GM12878 (cell line): ENCODE measurements around the gene PAX5. TPM values are rescaled to one million over a fixed set of nuclear protein-coding genes. Genes with fewer than 3 reads are reported as not detected.

Experiments used
- ATAC-seq: fragments of 200-7000 bp; cut with Tn5 transposase; 3 replicates; pipeline ENCODE4 v1.9.1; 2020; ENCODE audit warnings: mild to moderate bottlenecking, moderate library complexity
- BruUV-seq: library from RNA; stranded (reverse); fragments of 400-500 nt; replicated peaks from 2 replicates; lab custom pipeline; 2021; lab: Mats Ljungman, UMichigan
- CTCF ChIA-PET: fragments of 300-600 bp; sonication (Branson Sonifier 250); formaldehyde crosslinking; extraction: SDS; loops from one replicate; lab custom pipeline; 2021; ENCODE audit warnings: inconsistent platforms; lab: Yijun Ruan, JAX
- POLR2A ChIA-PET: fragments of 350-600 bp; formaldehyde crosslinking; extraction: SDS; loops from one replicate; lab custom pipeline; 2021; ENCODE audit warnings: inconsistent platforms; lab: Charles Lee
- RAD21 ChIA-PET: fragments of 300-600 bp; sonication (Branson Sonifier 250); formaldehyde crosslinking; loops from one replicate; lab custom pipeline; 2023; ENCODE audit warnings: antibody characterized with exemption; ENCODE audit not compliant: unreplicated experiment; lab: Charles Lee
- SMC1A ChIA-PET: fragments of 300-600 bp; sonication (Branson Sonifier 250); formaldehyde crosslinking; loops from one replicate; lab custom pipeline; 2023; ENCODE audit not compliant: unreplicated experiment, uncharacterized antibody; lab: Charles Lee
- DNase-seq: peaks from one replicate; pipeline ENCODE4 v3.0.0-alpha.2; 2011; ENCODE audit warnings: low read depth, low spot score
- FAIRE-seq: peaks from 3 replicates; lab custom pipeline; 2011; peaks lifted over from hg19 to GRCh38; lab: Jason Lieb, UNC
- H2AFZ ChIP-seq: 2 replicates; pipeline ENCODE4 v1.6.0; 2011; ENCODE audit warnings: low read depth, low read length, control low read depth; ENCODE audit not compliant: control insufficient read depth
- H3K27ac ChIP-seq: 2 replicates; pipeline ENCODE4 v1.5.1; 2011; ENCODE audit warnings: control low read depth; ENCODE audit not compliant: control insufficient read depth, insufficient read depth
- H3K27me3 ChIP-seq, 2 experiments: replicated peaks in 1 of 2; 2 replicates each; pipeline versions ENCODE4 v1.6.0 to v1.6.1; 2011; ENCODE audit warnings: low read length in 1 of 2; ENCODE audit not compliant: control insufficient read depth in 2 of 2, insufficient read depth in 2 of 2
- H3K36me3 ChIP-seq, 2 experiments: 2 replicates each; pipeline ENCODE4 v1.5.1; 2011; ENCODE audit warnings: low read length in 1 of 2; ENCODE audit not compliant: control insufficient read depth in 2 of 2, insufficient read depth in 2 of 2
- H3K4me1 ChIP-seq: 2 replicates; pipeline ENCODE4 v1.6.1; 2011; ENCODE audit warnings: mild to moderate bottlenecking, low read length, moderate library complexity, mixed read lengths; ENCODE audit not compliant: control insufficient read depth, insufficient read depth
- H3K4me2 ChIP-seq: 2 replicates; pipeline ENCODE4 v1.6.0; 2011; ENCODE audit warnings: control low read depth; ENCODE audit not compliant: control insufficient read depth, insufficient read depth
- H3K4me3 ChIP-seq: fragments of 200-600 bp; sonication (generic); 2 replicates; pipeline ENCODE4 v1.5.1; 2016
- H3K79me2 ChIP-seq: 2 replicates; pipeline ENCODE4 v1.6.0; 2011; ENCODE audit warnings: low read length; ENCODE audit not compliant: control insufficient read depth, insufficient read depth
- H3K9ac ChIP-seq: 2 replicates; pipeline ENCODE4 v1.8.0; 2011; ENCODE audit warnings: low read length, control low read depth, mixed read lengths; ENCODE audit not compliant: control insufficient read depth, insufficient read depth
- H3K9me3 ChIP-seq: replicated peaks from 3 replicates; pipeline ENCODE4 v1.5.1; 2011; ENCODE audit warnings: mild to moderate bottlenecking, low read length; ENCODE audit not compliant: control insufficient read depth, insufficient read depth
- H4K20me1 ChIP-seq: 2 replicates; pipeline ENCODE4 v1.6.0; 2011; ENCODE audit not compliant: control insufficient read depth, insufficient read depth
- BHLHE40 ChIP-seq, 2 experiments: fragments of 450-650 bp in 1 of 2; IDR thresholded peaks; 2 replicates each; pipeline ENCODE4 v1.6.1; 2011 to 2017; ENCODE audit warnings: low read depth in 2 of 2, borderline replicate concordance in 1 of 2, improper control_type of control experiment in 1 of 2, low read length in 1 of 2, mild to moderate bottlenecking in 1 of 2
- DPF2 ChIP-seq: fragments of 450-650 bp; IDR thresholded peaks from 2 replicates; pipeline ENCODE4 v1.6.1; 2017; ENCODE audit warnings: mild to moderate bottlenecking
- IKZF1 ChIP-seq: fragments of 450-650 bp; conservative IDR thresholded peaks from 2 replicates; pipeline ENCODE4 v1.6.1; 2017; ENCODE audit warnings: antibody characterized with exemption, mild to moderate bottlenecking
- MTA2 ChIP-seq: fragments of 450-650 bp; IDR thresholded peaks from 2 replicates; pipeline ENCODE4 v1.6.1; 2016; ENCODE audit warnings: low read depth, mild to moderate bottlenecking, moderate library complexity
- SMARCA5 ChIP-seq: fragments of 450-650 bp; IDR thresholded peaks from 2 replicates; pipeline ENCODE4 v1.6.1; 2017; ENCODE audit warnings: mild to moderate bottlenecking
- TCF3 ChIP-seq: IDR thresholded peaks from 2 replicates; pipeline ENCODE4 v1.6.1; 2012; ENCODE audit warnings: low read depth, mild to moderate bottlenecking, low read length, borderline replicate concordance; ENCODE audit not compliant: insufficient read depth
- WRNIP1 ChIP-seq: IDR thresholded peaks from 2 replicates; pipeline ENCODE4 v1.6.1; 2011; ENCODE audit warnings: low read depth, low read length, improper control_type of control experiment, borderline replicate concordance
- ZNF217 ChIP-seq: fragments of 450-650 bp; IDR thresholded peaks from 2 replicates; pipeline ENCODE4 v1.6.1; 2017; ENCODE audit warnings: antibody characterized with exemption, mild to moderate bottlenecking
- WGBS: methylation state at CpG from one replicate; pipeline ENCODE4 v1.1.6; 2016; ENCODE audit warnings: low lambda C conversion rate; ENCODE audit not compliant: insufficient replicate concordance, insufficient coverage; ENCODE audit errors: missing lambda C conversion rate; 5-methylcytosine and 5-hydroxymethylcytosine counted together
- in situ Hi-C: fragments of 300-500 bp; cut with MboI; formaldehyde crosslinking; loops from 9 replicates; pipeline ENCODE4 v1.14.3; 2018; ENCODE audit warnings: mixed read lengths
- intact Hi-C: fragments of 100-400 bp; cut with micrococcal nuclease; formaldehyde crosslinking; loops from one replicate; pipeline ENCODE4 v1.14.2; 2022; ENCODE audit not compliant: unreplicated experiment
- polyA plus RNA-seq, 11 experiments: library from polyadenylated mRNA; depleted of rRNA in 4 of 11; unstranded in 6 of 11; stranded (reverse) in 5 of 11; fragments of >200 nt; fragmentation: Nextera tagmentation in 4 of 11; fragmentation: Illumina TruSeq in 1 of 11; extraction: Ambion mirVana in 4 of 11; extraction: Trizol in 1 of 11; gene quantifications; 1 replicate in 1 of 11; 2 replicates in 10 of 11; pipeline versions ENCODE4 v1.2.1 to v1.2.3, GENCODE V29; 2011 to 2016; ENCODE audit warnings: inconsistent platforms in 2 of 11, missing spikeins in 2 of 11, low read depth in 1 of 11
- total RNA-seq, 4 experiments: library from RNA; depleted of rRNA in 3 of 4; stranded (reverse); fragments of >200 nt in 3 of 4; fragmentation: Illumina TruSeq in 1 of 4; extraction: Trizol in 1 of 4; gene quantifications; 2 replicates each; pipeline versions ENCODE4 v1.2.1 to v1.2.3, GENCODE V29; 2013 to 2021
- TF ChIP-seq, protein P1 (sequence below): fragments of 450-650 bp; IDR thresholded peaks from 2 replicates; pipeline ENCODE4 v1.6.1; 2016; ENCODE audit warnings: mild to moderate bottlenecking
- TF ChIP-seq, protein P2 (sequence below): fragments of 450-650 bp; conservative IDR thresholded peaks from 2 replicates; pipeline ENCODE4 v1.6.1; 2017; ENCODE audit warnings: mild to moderate bottlenecking, moderate library complexity
- TF ChIP-seq, protein P3 (sequence below): fragments of 450-650 bp; IDR thresholded peaks from 2 replicates; pipeline ENCODE4 v1.6.1; 2017; ENCODE audit warnings: mild to moderate bottlenecking

PAX5 gene
- total and polyA plus RNA-seq, 10 of the 15 experiments (the other 5 are each of a cell fraction or from before 2014, with no cell fraction given) = 2.2 to 123 (median 31.9) TPM

DNA sequence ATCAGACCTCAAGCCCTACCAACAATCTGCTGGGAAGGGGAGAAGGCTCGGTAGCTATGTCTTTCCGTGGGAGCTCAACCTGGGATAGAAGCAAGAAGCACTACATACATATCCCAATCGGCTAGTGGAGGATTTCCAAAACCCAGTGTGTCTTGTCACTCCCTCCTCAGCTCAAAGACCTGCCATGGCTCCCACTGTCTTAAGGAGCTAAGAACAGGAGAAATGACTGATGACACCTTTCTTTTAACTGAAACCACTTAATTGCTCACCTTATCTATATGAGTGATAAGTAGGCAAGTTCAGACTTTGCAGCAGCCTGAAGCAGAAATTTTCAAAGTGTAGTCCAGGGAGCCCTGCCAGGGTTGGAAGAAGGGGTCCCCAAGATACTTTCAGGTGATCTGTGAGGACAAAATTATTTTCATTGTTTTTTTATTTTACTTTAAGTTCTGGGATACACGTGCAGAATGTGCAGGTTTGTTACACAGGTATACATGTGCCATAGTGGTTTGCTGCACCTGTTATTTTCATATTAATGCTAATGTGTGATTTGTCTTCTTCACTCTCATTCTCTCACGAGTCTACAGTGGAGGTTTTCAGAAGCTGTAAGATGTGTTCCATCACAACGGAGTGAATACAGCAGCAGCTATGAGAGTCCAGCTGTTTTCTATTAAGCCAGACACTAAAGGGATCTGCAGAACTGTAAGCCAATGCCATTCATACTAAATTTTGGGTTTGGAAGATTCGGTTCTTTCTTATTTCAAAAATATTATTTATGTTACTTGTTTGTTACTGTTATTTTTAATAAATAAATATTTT lies 41.4 kb downstream of the PAX5 start:
- peak overlapping the region; percentile 93 for H3K27ac ChIP-seq

More for the DNA sequence above, 41.4 kb downstream of the PAX5 start:
- TF ChIP-seq WRNIP1 (no peak), DPF2 (peak; percentile 40; the same call in 1 of the 2 replicates), ZNF217 (peak; percentile 92), BHLHE40 (IDR thresholded peaks at IDR 0.05; ENCODE audit: borderline replicate concordance in 1 of 2, low read depth in 2 of 2, low read length in 1 of 2) (peak; percentile 80 to 81; a peak in 3 of 4 replicates), SMARCA5 (peak; percentile 81), MTA2 (peak; percentile 42; the same call in 1 of the 2 replicates), TCF3 (0 out of 2 replicates have a peak, but pooled peaks have one; percentile 52), IKZF1 (peak; percentile 36; the same call in 1 of the 2 replicates)
- TF ChIP-seq, protein P1, sequence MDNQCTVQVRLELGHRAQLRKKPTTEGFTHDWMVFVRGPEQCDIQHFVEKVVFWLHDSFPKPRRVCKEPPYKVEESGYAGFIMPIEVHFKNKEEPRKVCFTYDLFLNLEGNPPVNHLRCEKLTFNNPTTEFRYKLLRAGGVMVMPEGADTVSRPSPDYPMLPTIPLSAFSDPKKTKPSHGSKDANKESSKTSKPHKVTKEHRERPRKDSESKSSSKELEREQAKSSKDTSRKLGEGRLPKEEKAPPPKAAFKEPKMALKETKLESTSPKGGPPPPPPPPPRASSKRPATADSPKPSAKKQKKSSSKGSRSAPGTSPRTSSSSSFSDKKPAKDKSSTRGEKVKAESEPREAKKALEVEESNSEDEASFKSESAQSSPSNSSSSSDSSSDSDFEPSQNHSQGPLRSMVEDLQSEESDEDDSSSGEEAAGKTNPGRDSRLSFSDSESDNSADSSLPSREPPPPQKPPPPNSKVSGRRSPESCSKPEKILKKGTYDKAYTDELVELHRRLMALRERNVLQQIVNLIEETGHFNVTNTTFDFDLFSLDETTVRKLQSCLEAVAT = no peak
- TF ChIP-seq, protein P2, sequence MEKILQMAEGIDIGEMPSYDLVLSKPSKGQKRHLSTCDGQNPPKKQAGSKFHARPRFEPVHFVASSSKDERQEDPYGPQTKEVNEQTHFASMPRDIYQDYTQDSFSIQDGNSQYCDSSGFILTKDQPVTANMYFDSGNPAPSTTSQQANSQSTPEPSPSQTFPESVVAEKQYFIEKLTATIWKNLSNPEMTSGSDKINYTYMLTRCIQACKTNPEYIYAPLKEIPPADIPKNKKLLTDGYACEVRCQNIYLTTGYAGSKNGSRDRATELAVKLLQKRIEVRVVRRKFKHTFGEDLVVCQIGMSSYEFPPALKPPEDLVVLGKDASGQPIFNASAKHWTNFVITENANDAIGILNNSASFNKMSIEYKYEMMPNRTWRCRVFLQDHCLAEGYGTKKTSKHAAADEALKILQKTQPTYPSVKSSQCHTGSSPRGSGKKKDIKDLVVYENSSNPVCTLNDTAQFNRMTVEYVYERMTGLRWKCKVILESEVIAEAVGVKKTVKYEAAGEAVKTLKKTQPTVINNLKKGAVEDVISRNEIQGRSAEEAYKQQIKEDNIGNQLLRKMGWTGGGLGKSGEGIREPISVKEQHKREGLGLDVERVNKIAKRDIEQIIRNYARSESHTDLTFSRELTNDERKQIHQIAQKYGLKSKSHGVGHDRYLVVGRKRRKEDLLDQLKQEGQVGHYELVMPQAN = peak; percentile 56
- TF ChIP-seq, protein P3, sequence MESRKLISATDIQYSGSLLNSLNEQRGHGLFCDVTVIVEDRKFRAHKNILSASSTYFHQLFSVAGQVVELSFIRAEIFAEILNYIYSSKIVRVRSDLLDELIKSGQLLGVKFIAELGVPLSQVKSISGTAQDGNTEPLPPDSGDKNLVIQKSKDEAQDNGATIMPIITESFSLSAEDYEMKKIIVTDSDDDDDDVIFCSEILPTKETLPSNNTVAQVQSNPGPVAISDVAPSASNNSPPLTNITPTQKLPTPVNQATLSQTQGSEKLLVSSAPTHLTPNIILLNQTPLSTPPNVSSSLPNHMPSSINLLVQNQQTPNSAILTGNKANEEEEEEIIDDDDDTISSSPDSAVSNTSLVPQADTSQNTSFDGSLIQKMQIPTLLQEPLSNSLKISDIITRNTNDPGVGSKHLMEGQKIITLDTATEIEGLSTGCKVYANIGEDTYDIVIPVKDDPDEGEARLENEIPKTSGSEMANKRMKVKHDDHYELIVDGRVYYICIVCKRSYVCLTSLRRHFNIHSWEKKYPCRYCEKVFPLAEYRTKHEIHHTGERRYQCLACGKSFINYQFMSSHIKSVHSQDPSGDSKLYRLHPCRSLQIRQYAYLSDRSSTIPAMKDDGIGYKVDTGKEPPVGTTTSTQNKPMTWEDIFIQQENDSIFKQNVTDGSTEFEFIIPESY = no peak
- Histone ChIP-seq H3K4me1 (peaks cover 76% of the 10 kb centered on the region), H3K27me3 (no peaks in the 10 kb centered on the region), H3K4me3 (peak overlapping the region; percentile 29; the same call in 1 of the 2 replicates), H3K4me2 (peak overlapping the region; percentile 95), H4K20me1 (no peaks in the 10 kb centered on the region), H3K9me3 (peaks cover 7% of the 10 kb centered on the region; the same call in 2 of the 3 replicates), H3K79me2 (peaks cover 89% of the 10 kb centered on the region), H2AFZ (no peak overlapping the region), H3K9ac (peak overlapping the region; percentile 81; the same call in 1 of the 2 replicates), H3K36me3 (peaks cover 27 to 39% of the 10 kb centered on the region in 2 experiments; a peak in 3 of 4 replicates)
- CTCF ChIA-PET = interaction anchor here (0.7 to 7.0 kb wide), 24 partner anchors 9 to 418 kb away, joined by 3 to 56 read pairs (median 4); partner anchors contain the start of gene PAX5
- DNase-seq (no peak), ATAC-seq (peak; percentile 3; the same call in 1 of the 3 replicates), FAIRE-seq (no peak)
- RAD21 ChIA-PET = interaction anchor here (0.6 to 6.3 kb wide), 22 partner anchors 9 to 417 kb away, joined by 3 to 46 read pairs (median 4); no protein-coding TSS in a partner anchor
- POLR2A ChIA-PET = interaction anchor here (0.5 to 4.7 kb wide), 13 partner anchors 8 to 419 kb away, joined by 3 to 27 read pairs (median 6); no protein-coding TSS in a partner anchor
- SMC1A ChIA-PET = interaction anchor here (0.7 to 2.6 kb wide), 28 partner anchors 9 to 420 kb away, joined by 3 to 16 read pairs (median 4); no protein-coding TSS in a partner anchor
- intact Hi-C loops = loop anchor here (10.0 kb wide), 1 partner anchor 382 kb away; no protein-coding TSS in a partner anchor
- WGBS = 45% methylated on average over 7 of the region's 7 CpGs
- in situ Hi-C loops = no loop called here
- BruUV-seq = TSS peak; percentile 22
